SIG-M5 treated with dmso at 0.1 percent for 504 hours (cell line): Measurements from ENCODE around the gene PPP6R2.

Experiments used
- DNase-seq: peaks from one replicate; lab custom pipeline; 2025; ENCODE audit not compliant: unreplicated experiment; lab: John Stamatoyannopoulos, UW

PPP6R2 gene, protein sequence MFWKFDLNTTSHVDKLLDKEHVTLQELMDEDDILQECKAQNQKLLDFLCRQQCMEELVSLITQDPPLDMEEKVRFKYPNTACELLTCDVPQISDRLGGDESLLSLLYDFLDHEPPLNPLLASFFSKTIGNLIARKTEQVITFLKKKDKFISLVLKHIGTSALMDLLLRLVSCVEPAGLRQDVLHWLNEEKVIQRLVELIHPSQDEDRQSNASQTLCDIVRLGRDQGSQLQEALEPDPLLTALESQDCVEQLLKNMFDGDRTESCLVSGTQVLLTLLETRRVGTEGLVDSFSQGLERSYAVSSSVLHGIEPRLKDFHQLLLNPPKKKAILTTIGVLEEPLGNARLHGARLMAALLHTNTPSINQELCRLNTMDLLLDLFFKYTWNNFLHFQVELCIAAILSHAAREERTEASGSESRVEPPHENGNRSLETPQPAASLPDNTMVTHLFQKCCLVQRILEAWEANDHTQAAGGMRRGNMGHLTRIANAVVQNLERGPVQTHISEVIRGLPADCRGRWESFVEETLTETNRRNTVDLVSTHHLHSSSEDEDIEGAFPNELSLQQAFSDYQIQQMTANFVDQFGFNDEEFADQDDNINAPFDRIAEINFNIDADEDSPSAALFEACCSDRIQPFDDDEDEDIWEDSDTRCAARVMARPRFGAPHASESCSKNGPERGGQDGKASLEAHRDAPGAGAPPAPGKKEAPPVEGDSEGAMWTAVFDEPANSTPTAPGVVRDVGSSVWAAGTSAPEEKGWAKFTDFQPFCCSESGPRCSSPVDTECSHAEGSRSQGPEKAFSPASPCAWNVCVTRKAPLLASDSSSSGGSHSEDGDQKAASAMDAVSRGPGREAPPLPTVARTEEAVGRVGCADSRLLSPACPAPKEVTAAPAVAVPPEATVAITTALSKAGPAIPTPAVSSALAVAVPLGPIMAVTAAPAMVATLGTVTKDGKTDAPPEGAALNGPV

DNA sequence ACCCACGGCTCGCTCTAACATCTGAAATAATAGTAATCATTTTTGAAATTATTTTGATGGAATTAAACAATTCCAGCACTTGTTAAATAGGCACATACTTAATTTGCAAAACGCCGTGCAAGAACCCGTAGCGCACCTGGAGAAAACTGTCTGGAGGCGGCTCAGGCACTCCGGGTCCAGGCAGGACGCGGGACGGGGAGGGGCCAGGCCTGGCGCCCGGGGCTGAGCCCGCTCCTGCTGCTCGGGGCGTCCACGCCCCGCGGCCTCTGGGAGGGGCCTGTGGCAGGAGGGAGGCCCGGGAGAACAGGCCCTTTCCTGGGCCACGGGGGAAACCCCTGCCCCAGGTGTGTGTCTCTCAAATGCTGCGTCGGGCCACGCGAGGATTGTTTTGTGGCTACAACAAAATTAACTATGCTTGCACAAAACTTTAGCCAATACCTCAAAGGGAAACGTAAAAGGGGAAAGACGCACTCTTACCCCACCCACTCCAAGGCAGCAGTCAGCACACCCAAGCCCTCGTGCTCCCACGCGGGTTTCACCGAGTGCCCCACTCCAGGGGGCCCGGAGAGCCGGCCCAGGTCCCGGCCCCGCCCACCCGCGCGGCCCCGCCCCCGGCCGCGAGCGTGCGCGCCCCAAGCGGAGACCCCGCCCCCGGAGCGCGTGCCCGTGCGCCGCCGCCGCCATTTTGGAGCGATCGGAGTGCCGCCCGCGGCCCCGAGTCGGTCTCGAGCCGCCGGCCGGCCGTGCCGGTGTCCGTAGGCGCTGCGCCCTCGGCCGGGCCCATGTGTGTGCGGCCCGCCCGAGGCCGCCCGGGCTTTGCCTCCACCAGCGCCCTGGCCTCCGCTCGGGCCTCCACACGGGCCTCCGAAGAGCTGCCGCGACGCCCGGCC, at the start of gene PPP6R2:
Gene PPP6R2, plus strand, starts transcription at position 677 of the 890 bp plus-strand sequence. CDS start 50,582 bp downstream, outside the sequence.
- DNase-seq, result peak; percentile 63

DNA sequence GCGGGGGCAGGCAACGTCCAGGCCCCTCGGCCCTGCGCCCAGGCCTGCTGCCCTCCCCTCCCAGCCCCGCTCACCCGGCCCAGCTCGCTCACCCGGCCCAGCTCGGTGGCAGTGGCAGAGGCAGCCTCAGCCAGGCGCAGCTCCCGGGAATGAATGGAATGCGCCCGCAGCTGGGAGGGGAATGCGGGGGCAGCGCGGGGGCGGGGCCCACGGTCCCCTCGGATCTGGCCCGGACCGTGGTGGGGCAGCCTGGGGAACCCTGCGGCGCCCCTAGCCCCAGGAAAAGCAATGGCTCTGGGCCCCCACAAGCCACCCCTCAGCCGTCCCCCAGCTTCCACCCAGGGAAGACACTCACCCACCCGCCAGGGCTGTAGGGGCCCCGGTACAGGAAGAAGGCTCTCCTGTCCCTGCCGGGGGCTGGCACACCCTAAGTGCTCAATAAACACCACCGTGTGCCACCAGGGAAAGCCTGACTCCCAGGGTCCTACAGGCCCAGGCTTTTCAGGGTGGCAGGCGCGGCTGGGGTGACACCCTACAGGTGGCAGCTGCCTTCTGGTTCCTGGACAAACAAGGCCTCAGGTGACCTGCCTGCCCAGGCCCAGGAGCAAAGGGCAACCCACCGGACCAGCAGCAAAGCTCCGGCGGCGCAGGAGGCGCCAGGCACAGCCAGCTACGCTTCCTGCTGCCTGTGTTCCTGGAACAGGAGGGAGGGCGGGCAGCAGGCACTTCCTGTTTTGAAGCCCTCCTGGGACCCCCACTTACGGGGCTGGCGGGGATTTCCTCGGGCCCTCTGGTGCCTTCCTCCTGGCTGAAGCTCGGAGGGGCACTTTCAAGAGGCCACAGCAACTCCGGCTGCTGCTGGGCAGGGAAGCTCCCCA, 49.4 kb upstream of the PPP6R2 start:
- peak; percentile 31 for DNase-seq

DNA sequence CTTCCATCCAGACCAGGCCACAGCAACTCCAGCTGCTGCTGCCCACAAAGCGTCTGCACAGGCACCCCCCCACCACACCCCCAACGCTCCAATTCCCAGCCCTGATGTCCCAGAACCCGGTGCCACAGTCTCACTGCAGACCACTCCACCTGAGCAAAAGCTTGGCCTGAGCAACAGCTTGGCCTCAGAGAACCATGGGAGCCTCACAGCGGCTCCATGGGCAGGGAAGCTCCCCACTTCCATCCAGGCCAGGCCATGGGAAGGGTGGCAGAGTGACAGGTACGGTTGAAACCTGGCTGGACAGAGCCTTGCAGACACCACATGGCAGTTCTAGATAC, 48.8 kb upstream of the PPP6R2 start:
- no peak for DNase-seq

DNA sequence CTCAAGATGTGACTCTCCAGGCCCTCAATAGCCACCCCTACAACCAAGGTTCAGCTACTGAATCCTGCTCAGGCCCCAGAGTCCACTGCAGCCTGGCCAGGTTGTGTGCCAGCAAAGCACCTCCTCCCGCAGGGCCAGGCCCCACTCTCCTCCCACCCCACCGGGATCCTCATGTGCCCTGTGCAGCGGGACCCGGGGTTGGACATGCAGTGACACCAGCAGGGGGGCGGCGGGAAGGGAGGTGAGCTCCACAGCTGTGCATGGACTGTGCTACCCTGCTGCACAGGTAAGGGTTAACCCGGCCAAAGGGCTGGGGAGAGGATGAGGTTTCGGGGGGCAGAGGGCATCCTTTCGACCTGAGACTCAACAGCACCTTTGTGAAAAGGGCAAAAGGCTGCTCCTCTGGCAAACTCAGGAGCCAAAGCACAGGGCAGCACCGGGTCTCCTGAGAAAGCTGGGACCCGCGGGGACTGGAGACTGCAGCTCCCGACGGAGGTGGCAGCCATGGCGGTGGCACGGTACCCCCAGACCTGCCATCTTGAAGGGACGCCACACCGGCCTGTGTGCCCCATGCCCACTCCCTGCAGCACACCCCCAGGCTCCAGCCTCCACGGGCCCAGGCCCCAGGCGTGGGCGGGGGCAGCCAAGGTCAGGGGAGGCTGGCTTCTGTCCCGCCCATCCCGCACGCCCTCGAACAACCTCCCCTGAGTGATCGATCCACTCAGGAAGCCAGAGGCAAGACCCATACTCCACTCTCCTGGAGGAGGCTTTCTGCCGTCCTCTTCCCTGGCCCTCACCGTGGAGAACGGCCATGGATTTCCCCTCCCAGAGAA, 46.3 kb upstream of the PPP6R2 start:
- no peak for DNase-seq

DNA sequence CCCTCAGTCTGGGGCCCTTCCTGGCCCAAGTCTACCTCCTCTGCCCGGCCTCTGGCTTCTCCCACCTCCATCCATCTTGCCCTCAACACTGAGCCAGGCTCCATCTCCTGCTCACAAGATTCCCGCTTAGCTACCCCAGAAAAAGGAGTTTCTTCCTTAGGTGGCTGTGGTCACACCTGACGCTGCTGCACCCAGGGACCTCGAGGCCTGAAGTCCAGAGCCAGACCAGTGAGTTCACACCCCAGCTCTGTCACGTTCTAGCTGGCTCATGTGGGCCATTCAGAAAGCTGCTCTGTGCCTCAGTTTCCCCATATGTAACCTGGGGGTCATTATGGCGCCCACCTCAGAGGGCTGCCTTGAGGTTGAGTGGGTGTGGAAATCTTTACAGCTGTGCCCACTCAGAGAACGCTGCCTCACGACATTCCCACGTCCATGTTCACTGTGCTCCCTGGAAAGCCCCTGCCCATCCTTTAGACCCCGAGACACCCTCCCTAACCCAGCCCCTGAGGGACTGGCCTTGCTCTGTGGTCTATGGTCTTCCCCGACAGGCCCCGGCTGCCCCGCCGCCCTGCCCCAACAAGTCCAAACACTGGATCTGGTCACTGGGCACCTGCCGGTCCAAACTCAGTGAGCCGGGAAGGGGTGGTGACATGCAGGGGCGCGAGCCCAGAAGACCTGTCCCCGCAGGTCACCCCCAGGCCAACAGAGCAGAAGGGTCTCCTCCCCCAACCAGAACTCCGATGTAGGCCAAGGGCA, 45.4 kb upstream of the PPP6R2 start:
- DNase-seq, result no peak

DNA sequence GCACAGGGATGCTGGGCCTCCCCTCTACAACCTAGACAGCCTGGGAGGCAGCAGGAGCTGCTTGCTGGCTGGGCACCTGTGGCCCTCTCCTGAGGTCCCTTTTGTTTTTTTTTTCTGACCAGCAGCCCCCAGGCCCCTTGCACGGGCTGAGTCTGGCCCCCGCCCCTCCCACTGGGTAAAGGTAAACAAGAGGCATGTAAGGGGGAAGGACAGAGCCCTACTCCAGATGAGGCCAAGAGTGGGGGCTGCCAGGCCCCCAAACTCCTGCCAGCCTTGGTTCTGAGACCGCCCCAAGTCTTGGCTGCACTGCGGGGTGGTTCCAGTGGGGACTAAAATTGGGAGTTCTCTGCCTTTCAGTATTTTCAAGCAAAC, 44.9 kb upstream of the PPP6R2 start:
- no peak for DNase-seq

DNA sequence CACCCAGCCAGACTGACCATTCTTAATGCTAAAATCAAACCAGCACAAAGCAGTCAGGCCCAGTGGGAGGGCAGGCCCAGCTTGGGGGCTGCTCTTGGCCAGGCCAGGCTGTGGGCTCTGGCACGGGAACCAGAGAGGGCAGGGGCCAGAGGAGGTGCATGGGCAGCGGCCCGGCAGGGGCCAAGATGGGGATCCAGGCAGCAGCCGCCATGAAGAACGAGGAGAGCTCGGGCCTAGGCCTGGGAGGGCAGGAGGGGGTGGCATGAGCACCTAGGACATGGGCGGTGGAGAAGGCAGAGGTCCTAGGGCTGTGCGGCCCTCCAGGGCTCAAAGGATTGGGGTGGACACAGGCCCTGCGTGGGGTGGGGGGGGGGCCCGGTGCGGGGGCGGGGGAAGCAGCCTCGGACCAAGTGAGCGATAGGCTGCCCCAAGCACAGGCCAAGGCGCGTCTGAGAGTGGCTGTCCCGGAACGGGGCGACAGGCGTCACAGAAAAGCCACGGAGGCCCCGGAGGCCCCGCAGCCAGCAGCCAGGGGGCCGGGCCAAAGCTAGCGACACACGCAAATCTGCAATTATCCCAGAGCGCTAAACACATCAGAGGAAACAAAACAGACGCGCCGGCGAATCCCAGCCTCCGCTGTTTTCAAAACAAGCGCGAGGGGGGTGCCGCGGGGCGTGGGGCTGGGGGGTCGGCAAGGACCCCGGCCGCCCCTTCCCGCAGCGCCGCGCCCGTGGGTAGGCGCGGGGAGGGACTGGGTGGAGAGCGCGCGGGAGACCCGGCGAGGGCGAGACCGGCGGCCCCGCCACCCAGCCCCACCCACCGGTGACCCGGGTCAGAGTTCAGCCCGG, 44.0 kb upstream of the PPP6R2 start:
- DNase-seq, result no peak

DNA sequence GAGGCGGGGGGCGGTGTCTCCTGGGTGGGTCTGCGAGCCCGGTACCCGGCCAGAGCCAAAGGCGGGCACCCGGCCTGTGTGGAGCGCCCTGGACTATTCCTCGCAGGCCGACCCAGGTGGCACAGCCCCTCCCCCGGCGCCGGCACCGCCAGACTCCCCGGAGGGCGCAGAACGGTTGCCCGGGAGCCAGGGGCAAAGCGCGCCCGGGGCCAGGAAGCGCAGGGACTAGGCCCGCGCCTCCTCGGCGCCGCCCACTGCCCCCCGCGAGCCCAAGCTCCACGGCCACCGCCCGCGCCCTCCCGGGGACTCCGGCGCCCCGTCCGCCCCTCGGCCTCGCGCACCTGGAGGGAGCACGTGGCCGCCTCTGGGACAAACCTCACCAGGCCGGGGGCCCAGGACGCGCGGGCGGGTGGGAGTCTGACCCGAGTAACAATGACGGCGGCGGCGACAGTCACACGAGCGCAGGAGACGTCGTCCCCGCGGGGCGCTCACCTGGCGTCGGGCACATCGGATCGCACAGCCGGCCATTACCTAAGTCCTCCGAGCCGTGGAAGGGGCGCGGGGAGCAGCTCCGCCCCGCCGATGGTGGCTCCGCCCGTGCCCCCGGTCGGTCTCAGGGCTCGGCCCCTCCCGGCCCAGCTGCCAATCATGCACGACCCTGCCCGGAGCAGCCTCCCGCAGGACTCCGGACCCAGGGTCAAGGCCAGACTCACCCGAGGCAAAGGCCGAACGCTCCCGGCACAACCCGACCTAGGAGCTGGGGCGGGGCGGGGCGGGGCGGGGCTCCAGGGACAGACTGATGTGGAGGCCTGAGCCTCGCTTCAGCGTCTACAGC, 43.1 kb upstream of the PPP6R2 start:
- no peak for DNase-seq

DNA sequence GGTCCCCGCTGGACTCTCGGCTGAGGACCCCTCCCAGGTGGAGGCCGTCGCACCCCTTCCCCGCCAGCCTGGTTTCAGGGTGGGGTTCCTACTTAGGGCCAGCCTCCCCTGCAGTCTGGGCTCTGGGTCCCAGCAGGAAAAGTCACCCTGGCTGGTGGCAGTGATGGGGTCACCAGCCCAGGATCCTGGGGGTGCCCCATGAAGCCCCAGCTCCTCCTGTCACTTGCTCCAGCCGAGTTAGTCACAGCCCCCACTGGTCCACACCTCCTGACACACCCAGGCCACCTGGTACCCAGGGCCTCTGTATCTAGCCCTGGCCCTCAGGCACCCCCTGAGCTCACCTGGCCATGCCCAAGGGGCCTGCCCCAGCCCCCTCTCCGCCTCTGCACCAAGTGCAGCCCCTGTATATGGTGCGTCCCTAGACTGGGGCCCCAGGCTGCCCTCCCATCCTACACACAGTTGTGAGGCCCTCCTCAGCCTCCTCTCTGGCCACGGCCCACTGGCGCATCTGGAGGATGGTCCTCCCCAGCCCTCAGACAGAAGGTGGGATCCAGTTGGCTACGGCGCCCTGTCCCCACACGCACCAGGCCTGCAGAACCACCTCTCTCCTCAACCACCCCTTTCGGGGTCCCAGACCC, 42.4 kb upstream of the PPP6R2 start:
- no peak for DNase-seq

DNA sequence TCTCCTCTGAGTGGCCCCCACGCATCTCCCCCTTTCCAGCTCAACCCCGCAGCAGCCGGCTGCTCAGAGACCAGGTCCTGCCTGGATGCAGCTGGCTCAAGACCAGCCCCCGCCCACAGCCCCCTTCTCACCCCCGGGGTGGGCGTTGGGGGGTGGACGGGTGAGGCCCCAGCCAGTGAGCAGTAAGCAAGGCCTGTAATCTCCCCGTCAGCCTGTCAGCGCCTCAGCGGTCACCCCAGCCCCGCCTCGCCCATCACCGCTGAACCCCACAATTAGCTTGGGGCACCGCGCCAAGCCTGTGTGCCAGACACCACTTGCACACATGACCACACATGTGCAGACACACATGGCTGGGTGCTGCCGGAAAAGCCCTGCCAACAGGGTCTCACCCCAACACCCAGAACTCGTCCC, 41.5 kb upstream of the PPP6R2 start:
- no peak for DNase-seq

DNA sequence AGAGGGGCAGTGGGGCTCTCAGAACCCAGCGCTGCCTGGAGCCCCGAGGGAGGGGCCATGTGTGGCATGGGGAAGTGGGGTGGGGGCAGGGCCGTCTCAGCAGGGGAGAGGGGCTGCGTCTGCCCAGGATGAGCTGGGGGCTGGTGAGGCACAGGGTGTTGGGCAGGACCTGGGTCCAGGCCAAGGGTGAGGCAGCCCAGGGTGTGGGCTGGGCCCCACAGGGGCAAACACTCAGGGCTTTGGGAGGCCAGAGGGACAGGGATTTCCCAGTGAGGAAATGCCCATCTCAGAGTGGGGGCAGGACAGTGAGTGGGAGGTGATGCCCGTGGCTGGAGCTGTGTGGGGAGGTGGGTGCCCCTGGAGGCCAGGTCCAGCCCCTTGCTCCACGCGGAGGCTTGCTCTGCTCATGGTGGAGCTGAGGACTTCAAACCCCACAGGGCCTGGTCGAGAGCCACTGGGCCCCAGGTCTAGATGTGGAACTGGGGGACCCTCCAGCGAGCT, 41.0 kb upstream of the PPP6R2 start:
- no peak for DNase-seq

DNA sequence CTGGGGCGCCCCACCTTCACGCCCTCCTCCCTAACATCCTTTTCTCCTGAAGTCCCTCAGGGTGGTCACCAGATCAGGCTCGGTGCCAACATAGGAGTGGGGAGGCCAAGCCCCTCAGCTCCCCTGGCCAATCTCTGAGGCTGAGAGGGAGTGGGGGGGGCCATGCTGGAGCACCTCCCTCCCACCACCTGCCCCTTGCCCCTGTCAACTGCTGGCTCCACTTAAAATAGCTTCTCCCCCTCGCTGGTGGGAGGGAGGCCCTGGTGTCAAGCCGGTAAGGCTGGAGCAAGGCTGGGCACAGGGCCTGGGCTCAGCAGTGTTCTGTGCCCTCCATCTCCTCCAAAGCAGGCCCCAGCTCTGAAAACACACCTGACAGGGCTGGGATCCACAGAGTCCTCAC, 40.6 kb upstream of the PPP6R2 start:
- no peak for DNase-seq

DNA sequence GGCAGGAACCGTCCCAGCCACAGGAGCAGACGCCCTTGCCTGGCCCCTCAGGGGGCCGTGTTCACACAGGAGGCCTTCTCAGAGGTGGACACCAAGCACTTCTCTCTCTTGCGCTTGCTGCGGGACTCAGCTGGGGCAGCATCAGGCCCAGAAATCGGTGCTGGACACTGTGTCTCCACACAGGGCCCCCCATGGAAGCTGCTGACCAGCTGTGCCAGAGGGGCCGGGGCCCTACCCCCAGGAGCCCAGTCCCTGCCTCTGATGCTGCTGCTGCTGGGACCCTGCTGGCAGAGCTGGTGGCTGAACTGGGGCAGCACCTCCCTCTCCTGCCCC, 39.6 kb upstream of the PPP6R2 start:
- no peak for DNase-seq

DNA sequence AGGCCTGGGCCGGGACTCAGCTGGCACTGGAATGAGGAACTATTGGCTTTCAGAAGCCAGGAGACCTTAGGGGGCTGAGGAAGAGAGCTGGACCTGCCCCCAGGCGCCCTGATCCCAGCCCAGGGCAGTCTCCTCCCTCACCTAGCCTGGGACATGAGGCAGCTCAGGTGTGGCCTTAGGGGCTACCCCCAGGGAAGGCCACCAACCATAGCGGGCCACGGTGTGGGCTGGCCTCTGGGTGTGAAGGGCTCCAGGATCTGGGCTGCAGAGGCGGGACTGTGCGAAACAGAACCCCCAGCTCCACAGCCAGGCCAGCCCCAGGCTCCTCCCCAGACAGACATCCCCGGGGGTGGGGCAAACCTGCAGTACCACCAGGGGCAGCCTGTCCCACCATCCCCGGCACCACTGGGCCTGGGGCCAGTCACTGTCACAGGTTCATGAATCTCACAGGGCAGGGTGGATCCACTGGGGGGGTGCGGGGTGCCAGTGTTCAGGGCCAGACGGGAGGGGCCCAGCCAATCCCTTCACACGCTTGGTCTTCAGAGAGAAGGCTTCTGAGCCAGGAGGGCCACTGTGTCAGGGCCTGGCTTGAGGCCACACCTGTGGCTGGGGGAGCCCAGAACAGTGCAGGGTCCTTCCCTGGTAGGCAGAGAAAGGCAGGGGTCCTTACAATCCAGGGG, 39.1 kb upstream of the PPP6R2 start:
- DNase-seq, result peak; percentile 54

DNA sequence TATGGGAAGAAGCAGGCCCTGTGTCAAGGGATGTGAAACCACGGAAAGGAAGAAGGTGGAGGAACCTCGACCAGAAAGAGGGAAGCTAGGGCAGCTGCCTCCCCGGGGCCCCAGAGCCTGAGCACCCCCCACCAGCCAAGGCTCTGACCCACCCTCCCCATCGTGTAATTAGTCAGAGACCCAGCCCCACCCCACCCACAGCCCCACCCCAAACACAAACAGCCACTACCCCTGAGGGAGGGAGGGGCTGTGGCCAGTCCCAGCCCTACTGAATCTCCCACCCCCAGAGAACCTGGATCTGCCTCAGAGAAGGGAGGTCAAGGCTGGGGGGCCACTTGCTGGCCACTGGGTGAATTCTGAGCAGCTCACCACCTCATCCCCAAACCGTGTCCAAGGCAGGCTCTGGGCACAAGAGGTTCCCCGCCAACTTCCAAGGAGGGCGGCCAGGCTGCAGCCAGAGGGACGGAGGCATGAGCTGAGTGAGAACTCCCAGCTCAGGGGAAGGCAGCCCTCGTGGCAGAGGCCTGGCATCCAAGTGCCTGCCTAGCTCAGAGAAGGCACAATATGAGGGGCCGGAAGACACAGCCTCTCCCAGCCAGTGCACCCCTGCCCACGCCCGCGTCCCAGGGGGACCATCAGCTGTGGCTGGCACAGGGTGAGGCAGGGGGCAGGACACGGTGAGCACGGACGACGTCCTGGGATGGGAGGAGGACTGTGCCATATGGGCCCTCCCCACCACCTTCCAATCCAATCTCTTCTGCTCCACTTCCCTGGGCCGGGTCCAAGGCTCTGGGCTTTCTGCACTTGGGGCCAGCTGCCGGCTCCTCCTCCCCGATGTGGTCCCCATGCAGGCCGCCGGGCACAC, 38.4 kb upstream of the PPP6R2 start:
- DNase-seq, result peak; percentile 92
